NCI-H2081 treated with DMSO at 0.1 percent for 48 hours (cell line): Measurements from ENCODE around the gene DUOXA1.
"Not testable (repeated sequence)": the region's sequence is repeated elsewhere in the genome, so short reads cannot be mapped to it uniquely, and the experiment has no call there.

Experiments used
- DNase-seq: peaks from one replicate; lab custom pipeline; 2025; lab: John Stamatoyannopoulos, UW

The DUOXA1 gene

GRCh38 chr15:45112591-45113379, 16.9 kb downstream of the DUOXA1 start:
- DNase-seq: no peak

DNA sequence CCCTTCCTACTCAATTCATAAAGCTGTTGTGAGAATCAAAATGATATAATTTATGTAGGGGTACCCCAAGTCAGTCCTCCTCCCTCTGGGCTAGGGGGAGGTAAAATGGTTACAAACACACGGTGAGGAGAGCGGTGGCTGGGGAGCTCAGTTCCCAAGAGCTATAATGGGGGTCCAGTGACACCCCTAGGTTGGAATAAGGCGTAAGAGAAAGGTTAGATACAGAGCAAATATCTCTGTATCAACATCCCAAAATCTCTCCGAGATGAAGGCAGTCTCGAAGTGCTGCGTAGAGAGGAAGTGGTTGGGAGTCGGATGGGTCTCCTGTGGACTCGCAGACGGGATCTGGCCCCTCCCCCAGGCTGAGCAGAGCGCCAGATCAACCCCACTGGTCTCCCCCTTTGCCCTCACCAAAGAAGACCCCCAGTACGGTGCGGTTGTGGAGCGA, 17.5 kb downstream of the DUOXA1 start:
- DNase-seq: no peak

DNA sequence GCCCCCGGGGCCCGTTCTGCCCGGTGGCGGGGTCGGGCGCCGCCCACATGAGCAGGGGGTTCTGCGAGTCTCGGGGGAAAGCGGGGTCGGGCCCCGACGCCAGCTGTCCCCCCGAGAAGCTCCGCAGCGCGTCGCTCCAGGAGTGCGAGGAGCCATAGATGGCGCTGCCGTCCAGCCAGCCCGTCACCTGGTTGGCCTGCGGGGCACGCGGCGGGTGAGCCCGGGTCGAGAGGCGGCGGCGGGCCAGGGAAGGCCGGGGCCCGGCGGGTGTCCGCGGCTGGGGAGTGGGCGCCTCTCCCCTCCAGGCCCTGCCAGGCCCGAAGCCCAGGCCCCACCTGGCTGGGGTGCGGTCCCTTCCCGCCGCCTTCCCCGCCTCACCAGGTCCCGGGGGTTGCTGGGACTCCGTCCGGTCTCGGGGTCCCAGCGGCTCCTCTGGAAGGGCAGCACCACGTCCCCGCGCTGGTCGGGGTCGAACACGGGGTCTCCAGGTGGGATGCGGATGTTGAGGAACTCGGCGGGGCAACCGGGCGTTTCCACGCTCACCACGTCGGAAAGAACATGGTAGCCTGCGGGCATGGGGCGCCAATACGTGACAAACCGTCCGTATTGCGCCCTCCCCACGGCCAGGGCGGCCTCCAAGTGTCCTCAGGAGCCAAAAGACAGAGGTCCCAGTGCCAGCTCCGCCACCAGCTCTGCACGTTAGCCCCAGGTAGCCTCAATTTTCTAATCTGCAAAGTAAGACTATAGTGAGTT, 18.1 kb downstream of the DUOXA1 start:
- DNase-seq: no peak

DNA sequence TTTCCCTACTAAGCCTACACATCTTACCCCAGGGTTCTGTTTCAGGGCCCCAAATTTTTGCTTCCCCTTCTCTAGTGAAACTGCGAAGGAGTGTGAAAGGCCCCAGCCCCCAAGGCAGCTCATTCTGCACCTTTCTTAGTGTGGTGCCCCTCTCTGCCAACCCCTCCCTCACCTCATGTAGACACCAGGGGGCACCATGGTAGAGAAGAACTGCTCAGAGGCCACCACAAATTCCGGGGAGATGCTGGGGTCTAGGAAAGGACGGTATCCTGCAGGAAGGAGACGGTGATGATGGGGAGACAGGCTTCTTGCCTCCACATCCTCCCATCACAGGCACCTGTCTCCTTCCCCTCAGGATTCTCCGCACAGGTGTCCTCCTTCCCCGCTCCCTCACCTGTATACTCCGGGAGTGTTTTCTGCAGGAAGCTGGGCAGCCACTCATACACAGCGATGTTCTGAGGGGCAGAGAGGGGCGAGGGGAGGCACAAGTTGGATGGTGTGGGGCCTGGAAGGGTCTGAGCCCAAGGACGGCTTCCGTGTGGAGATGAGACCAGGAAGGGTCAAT, 19.3 kb downstream of the DUOXA1 start:
- no peak for DNase-seq

DNA sequence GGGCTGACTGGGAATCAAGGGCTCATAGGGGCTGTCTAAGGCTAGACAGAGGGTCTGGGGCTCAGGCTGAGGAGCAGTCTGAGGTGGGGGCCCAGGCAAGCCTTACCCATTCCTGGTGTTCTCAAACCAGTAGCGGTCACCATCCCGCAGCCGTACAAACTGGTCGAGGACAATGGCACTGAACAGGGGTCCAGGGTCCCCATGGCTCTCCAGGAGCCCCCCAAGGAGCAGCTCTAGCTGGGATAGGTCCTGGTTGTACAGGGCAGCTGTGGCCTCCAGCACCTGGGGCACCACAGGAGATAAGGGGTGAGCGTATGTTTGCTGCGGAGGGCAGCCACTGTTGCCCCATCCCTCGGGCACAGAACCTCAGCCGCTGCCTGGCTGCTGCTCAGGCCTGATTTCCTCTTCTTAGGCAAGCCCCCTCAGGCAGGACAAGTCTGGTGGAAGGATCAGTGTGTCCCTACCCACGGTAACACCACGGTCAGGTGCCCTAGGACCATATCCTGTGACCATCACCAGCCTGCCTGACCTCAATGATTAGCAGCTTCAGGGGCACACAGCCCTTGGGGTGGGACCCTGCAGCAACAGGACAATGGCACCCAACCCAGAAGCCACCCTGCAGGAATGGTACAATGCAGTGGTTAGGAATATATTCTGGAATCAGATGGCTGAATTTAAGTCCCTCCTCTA, 21.6 kb downstream of the DUOXA1 start:
- no peak for DNase-seq

DNA sequence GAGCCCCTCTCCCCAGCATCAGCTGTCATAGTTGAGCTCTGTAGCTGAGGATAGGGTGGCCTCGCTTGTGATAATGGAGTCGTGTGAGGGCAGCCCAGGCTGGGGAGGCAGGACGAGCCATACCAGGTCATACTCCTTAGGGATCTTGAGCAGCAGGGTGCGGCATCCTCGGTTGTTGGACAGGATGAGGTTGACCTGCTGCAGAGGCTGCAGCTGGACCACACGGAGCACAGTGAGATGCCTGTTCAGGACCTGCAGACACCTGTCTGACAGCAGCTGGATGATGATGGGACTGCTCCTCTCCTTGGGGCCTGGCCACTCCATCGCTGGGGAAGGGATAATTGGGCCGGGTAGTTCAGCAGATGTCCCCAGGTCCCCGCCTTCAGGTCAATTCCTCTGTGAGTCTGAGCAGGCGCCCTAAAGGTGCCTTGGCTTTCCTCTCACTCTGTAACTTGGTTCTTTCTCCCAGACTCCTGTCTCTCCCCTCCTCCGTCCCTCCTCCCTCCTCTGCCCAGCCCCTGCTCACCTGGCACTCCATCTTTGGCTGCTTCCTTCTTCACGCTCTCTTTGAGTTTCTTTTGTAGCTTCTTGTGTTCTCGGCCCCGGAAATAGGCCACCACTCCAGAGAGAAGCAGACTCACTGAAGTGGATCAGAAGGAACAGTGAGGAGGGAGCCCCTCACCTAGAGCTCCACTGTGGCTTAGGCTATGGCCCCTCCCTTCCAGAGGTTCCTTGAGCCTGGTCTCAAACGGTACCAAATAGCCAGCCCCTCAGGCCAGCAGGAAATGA, 23.5 kb downstream of the DUOXA1 start:
- DNase-seq: no peak

DNA sequence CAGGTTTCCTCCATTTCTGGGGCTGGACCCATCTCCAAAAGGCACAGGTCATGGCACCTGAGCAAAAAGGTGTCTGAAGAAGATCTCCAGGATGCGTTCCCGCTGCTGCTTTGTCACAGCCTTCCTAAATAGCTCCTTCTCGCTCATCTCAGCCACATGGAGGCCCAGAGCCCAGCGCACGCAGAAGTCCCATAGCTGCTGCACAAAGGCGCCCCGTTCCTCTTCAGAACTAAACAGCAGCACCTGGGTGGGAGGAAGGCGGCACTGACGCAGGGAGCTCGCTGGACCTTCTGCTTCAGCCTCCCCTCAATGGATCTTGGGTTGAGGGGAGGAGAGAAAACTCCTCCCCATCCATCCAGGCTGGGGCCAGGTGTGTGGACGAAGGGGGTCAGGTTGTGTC, 24.1 kb downstream of the DUOXA1 start:
- DNase-seq: no peak

DNA sequence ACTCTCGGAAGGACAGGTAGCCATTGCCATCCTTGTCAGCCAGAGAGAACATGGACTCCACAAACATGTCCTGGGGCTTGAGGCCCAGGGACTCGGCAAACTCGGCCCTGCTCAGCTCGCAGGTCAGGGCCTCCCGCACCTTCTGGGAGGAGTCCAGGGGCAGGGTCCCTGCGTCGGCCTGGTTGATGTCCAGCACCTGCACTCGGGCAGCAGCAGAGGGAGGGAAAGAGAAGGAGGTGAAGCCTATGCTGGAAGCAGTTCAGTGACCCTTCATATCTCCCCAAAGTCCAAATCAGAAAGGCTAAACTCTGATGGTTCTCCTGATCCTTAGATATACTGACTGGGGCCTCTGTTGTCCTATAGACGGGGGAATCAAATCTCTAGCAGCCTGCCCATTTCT, 25.5 kb downstream of the DUOXA1 start:
- DNase-seq: not testable (repeated sequence)

DNA sequence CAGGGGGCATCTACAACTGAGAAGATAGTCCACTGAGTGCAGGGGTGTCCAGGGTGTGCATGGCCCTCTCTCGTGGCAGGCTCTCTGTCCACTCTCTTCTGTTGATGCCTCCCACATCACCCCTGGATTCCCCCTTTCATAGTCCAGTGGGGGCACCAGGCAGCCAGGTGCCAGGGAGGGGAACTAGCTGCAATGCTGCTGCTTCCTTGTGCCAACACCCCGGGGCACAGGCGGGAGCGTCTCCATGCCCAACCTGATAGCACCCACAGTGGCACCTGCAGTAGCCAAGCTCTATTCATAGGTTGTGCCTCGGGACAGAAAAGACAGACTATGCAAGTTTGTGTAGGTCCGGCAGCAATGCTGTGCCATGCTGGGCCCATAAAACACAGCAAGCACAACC, 27.5 kb downstream of the DUOXA1 start:
- DNase-seq: no peak

DNA sequence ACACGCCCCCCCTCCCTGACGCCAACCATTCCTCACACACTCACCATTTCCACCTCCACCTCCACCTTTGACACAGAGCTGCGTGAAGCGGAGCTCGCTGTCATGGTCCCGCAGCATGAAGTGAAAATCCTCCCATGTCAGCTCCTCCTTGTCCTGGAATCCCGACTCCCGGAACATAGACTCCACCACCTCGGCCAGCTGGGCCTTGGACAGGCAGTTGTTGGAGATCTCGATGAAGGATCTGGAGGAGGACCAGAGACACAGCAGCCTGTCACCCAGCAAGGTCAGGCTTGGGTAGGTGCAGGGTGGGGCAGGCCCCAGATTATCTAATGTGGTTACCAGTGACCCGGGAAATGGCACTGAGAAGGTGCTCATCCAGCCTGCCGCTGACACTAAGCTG, 27.9 kb downstream of the DUOXA1 start:
- DNase-seq: no peak

DNA sequence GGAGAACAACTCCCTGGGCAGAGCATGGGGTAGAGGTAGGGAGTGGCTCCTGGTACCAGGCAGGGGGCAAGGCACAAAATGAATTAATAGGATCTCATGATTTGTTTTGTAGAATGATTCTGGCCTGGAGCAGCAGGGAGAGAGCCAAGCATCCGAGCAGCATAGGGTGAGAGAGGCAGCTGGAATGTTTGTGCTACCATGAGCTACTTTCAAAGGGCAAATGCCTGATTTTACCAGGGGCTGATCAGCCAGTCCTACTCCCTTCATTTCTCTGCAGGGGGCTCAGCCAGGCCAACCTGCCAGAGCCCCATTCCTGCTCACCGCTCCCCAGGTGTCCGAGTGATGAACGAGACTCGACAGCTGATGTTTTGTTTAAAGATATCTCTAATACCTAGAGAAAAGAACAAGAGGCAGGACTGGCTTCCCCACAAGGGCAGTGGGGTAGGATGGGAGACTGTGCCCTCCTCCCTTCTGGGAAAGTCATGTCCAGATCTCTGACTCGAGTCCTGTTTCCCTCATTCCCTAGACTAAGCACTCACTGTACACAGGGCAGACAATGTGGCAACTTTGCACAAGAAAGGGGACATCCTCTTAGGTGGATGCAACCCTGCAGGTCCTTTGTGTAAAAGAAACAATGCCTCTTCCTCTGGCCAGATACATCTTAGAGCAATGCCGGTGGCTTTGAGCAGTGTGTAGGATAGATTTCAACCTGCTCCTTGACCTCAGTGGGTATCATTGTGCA, 28.6 kb downstream of the DUOXA1 start:
- DNase-seq: no peak

DNA sequence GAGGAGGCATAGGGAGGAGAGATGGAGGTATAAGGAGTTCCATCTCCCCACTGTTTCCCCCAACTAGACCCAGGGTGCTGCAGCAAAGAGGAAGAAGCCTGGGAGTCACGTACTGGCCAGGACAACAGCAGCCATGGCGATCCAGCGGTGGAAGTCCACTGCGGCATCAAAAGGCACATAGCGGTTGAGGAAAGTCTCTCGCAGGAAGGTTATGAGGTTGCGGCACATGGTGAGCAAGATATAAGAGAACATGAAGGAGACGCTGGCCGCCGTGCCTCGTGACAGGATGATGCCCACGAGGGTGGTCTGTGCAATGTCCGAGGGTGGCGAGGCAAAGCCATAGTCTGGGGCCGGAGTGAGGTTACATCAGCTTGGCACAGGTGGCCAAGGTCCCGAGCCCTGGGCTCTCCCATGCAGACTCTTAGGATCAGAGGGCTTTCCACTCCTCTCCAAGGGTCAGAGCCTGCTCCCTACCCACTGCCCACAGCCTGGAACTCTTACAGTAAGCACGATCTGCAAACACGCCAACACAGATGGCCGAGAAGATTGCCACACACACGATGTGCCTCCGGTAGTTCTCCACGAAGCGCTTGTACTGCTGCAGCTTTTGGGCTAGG, 30.0 kb downstream of the DUOXA1 start:
- no peak for DNase-seq

DNA sequence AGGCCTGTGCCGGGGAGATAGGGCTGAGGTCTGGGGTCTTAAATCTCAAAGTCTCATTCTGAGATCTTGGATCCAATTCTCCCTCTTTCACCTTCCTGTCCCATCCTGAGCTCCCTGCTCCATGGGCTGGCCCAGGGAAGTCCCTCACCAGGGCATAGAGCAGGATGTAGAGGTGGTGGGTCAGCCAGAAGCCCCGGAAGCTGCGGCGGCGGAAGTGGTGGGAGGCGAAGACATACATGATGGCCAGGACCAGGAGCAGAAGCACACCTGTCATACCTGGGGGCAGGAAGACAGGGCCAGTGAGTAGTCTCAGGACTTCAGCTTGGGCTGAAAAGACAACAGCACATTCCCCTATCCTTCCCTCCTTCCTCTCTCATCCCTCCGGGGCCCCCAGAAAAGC, 32.2 kb downstream of the DUOXA1 start:
- no peak for DNase-seq

- DNase-seq: no peak
Observed at GRCh38 chr15:45095661-45096060, 34.0 kb downstream of the DUOXA1 start.

DNA sequence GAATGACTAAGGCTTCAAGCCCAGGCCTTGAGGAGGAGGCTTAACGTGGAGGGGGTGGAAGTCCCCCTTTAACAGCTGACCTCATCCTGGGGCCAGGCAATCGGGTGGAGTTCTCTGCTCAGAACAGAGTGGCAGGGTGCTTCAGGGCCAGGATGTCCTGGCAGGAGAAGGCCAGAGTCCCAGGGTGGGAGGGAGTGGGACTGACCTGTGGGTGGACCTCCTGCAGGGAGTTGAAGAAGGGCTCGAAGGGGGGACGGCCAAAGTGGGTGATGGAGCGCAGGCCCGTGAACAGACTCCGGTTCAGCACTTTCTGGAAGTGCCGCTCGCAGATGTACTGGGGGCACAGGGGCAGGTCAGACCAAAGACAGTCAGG, 35.3 kb downstream of the DUOXA1 start:
- DNase-seq: no peak

- no peak for DNase-seq
Observed at GRCh38 chr15:45093622-45094357, 35.9 kb downstream of the DUOXA1 start.

DNA sequence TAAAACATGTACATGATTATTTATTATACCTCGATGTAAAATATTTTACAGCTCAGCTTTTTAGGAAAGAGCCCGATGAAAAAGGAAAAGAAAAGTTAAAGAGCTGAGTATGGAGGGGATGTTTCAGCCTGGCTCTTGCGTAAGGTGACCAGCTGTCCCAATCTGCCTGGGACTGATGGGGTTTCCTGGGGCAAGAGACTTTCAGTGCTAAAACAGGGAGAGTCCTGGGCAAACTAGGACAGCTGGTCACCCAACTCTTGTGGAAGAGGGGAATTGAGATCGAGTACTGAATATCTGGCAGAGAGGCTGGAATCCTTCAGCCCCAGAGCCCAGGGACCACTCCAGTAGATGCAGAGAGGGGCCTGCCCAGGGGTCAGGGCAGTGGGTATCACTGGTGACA, 36.7 kb downstream of the DUOXA1 start:
- DNase-seq: no peak

- DNase-seq: no peak
Observed at GRCh38 chr15:45091576-45091975, 38.1 kb downstream of the DUOXA1 start.

- DNase-seq: no peak
Observed at GRCh38 chr15:45091161-45091560, 38.5 kb downstream of the DUOXA1 start.
